HG02763 (cell line): ENCODE data around the gene SLC9A9.

Experiments used
- ATAC-seq: cut with Tn5 transposase; IDR thresholded peaks from one replicate; pipeline ENCODE4 v1.9.1; 2021; ENCODE audit warnings: mild to moderate bottlenecking, moderate library complexity; ENCODE audit not compliant: unreplicated experiment

Gene SLC9A9

DNA sequence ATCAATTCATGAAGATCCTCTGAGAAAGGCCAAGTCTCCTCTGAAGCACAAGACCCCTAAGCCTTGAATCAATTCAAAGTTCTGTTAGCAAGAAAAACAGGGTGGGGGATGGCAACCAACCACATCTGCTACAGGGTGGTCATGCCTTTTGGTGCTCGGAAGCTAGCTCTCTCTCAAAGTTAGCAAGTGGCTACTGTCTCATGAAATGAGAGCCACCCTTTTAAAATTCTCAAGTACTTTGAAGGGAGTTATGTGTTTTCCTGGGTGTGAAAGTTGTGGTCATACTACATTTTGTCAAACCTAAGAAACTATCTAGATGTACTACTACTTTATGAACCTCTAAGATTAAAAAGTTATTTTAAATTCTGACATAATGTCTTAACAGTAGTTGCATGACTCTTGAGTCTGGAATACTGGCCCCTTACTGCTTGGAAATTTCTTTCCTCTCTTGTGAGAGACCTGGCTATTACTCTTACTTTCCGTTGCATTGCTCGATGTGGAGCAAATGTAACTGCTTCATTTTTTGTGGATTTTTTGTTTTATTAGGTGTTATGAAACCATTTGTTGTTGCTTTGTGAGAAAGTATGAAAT is 612.6 kb downstream of the SLC9A9 start:
- ATAC-seq: no peak

DNA sequence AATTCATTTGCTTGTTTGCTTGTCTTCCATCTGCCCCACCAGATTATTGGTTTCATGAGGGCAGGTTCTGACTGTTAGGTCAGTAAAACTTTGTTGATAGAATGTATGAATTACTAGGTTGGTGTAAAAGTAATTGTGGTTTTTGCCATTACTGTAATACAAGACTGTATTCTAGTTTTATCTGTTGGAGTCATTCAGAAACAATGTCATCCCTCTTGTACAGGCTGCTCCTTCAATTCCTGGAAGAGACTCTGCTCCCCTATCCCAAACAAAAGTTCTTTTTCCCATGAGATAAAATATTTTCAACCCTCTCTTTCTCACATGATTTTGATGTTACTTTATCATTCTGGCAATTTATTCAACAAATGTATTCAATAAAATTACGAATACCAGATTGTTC is 613.7 kb downstream of the SLC9A9 start:
- ATAC-seq: no peak

DNA sequence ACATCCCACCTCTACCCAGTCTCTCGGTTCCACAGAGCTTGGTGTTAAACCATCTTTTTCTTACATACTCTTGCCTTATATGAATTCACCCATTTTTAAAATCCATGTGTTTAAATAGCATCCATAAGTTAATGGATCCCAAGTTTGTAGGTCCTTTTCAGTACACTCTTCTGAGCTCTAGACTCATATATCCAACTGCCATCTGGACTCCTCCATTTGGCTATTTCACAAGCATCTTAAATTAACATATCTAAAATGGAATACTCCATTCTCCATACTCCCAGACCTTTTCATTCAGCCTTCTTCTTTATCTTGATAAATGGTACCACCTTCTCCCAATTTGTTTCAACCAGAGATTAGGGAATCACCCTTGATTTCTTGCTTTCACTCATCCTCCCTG is 615.3 kb downstream of the SLC9A9 start:
- ATAC-seq: no peak

DNA sequence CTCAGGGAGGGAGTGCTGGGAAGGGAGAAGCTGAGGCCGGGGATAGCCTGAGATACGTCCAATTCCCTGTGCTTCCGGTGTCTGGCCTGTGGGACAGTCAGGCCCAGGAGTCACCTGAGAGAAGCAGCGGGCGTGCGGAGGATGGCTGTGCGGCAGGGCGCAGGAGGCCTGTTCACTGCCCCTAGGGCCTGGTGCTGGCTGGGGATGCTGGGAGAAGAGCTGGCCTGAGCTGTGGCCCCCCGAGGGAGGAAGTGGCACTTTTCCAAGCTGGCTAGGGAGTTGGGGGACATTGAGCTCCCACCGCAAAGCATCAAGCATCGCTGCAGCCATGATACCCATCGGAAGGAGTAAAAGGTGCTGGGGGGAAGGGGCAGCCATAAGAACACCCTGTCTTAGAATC is 619.9 kb downstream of the SLC9A9 start:
- ATAC-seq: no peak

DNA sequence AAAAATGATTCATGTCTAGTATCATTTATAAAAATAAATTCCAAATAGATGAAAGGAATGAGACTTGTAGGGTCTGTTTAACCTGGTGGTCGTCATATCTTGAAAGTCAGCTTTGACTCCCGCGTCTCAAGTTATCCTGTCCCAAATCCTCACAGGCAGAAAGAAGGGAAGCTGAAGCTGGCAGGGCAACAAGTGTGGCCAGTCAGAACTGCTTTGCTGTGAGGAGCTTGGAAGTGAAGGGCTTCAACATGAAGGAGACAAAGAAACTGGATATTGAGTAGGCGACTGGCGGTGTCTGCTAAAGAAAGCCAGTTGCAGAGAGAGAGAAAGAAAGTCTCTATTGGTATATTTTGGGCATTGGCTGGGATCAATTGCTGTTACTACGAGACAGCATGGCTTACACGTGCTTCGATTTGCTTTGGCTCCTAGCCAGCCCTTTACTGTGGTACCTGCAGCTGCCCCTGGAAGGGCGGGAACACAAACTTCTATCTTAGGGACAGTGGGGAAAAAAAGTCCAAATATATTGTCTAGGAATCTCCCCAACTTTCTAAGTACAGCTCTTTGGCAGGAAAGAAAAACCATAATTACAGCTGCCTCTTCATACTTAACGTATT is 621.5 kb downstream of the SLC9A9 start:
- no peak for ATAC-seq

GRCh38 chr3:143224716-143225115 is 623.6 kb downstream of the SLC9A9 start:
- no peak for ATAC-seq

DNA sequence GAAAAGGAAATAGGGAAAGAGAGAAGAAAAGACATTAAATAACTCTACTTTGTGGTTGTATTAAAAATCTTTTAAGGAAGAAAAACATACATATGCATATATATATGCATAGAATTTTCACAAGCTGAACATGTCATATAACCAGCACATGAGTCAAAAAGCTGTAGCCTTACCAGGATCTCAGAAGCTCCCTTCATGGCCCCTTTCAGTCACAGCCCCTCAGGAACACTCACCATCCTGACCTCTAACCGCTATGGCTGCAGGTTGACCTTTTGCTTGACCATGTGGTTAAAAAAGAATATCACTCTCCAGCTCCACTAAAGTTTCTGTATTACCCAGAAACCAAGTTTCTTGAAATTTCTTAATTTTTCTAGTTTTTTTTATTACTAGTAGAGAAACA is 625.3 kb downstream of the SLC9A9 start:
- ATAC-seq: no peak

- no peak for ATAC-seq
Observed at GRCh38 chr3:143222505-143222904, 625.8 kb downstream of the SLC9A9 start.

DNA sequence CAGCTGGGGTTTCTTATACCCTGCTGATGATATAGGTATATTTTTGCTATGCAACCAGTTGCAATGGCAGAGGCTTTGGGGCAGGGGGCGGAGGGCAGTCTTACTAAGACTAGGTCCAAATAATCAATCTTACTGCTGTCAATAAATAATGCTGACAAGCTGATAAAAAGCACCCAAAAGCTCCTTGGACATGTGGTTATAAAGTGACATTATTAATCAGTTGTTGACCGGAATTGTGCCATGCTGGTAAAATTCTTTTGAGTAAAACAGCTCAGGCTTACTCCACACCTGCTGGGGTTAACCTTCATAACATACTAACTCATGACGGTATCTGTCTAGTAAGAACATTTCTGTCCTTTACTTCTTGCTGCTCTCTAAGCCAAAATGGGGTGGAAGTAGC is 626.8 kb downstream of the SLC9A9 start:
- ATAC-seq: no peak

- ATAC-seq: peak; percentile 54
Observed at GRCh38 chr3:143220741-143221140, 627.5 kb downstream of the SLC9A9 start.

GRCh38 chr3:143218166-143218835 is 630.0 kb downstream of the SLC9A9 start:
- ATAC-seq: no peak

GRCh38 chr3:143217283-143217682 is 631.0 kb downstream of the SLC9A9 start:
- ATAC-seq: no peak

DNA sequence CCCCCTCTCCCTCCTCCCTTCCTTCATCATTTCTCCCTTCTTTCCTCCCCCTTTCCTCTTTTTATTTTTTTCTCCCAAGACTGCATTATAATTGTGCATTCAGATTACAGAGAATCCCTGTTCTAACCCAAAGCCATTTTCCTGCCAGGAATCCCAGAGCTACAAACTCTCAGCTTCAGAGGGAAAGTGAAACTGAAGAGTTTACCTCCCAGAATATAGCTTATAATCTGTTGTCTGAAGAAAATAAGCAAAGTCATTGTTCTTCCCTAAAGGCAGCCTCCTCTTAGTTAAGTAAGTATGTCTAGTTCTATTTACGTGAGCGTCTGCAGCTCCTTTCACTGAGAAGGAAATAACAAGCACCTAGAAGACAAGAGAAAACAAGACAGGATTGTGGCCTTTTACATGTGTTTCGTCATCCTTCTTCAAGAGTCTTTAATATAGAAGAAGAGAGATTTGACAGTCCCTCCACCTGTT is 631.5 kb downstream of the SLC9A9 start:
- ATAC-seq: no peak
